ENCODE data around the gene UBQLN2. TPM values are rescaled to one million over a fixed set of nuclear protein-coding genes. Genes with fewer than 3 reads are reported as not detected.
"Not testable (repeated sequence)": the region's sequence is repeated elsewhere in the genome, so short reads cannot be mapped to it uniquely, and the experiment has no call there.

The UBQLN2 gene
- polyA plus RNA-seq, result 10 to 100 TPM in 2 of 4 donors, 1 to 10 TPM in 2; 7.4 to 30.7 (median 10.7) TPM
- long read RNA-seq, donor 1, full-length matches to known transcripts, result 124 of 124 reads
- long read RNA-seq, donor 1, partial matches to known transcripts, result 0 of 124 reads
- long read RNA-seq, donor 1, other reads (novel, unspliced or antisense), result 0 of 124 reads
- long read RNA-seq, donor 2, full-length matches to known transcripts, result 34 of 34 reads
- long read RNA-seq, donor 2, partial matches to known transcripts, result 0 of 34 reads
- long read RNA-seq, donor 2, other reads (novel, unspliced or antisense), result 0 of 34 reads
- long read RNA-seq, donor 3, full-length matches to known transcripts, result 75 of 75 reads
- long read RNA-seq, donor 3, partial matches to known transcripts, result 0 of 75 reads
- long read RNA-seq, donor 3, other reads (novel, unspliced or antisense), result 0 of 75 reads
- long read RNA-seq, donor 4, full-length matches to known transcripts, result 1 of 1 reads
- long read RNA-seq, donor 4, partial matches to known transcripts, result 0 of 1 reads
- long read RNA-seq, donor 4, other reads (novel, unspliced or antisense), result 0 of 1 reads
- long read RNA-seq, donor 5, full-length matches to known transcripts, result 25 of 25 reads
- long read RNA-seq, donor 5, partial matches to known transcripts, result 0 of 25 reads
- long read RNA-seq, donor 5, other reads (novel, unspliced or antisense), result 0 of 25 reads
- long read RNA-seq, donor 6, full-length matches to known transcripts, result 40 of 40 reads
- long read RNA-seq, donor 6, partial matches to known transcripts, result 0 of 40 reads
- long read RNA-seq, donor 6, other reads (novel, unspliced or antisense), result 0 of 40 reads
- long read RNA-seq, donor 7, full-length matches to known transcripts, result 125 of 125 reads
- long read RNA-seq, donor 7, partial matches to known transcripts, result 0 of 125 reads
- long read RNA-seq, donor 7, other reads (novel, unspliced or antisense), result 0 of 125 reads
- long read RNA-seq, donor 8, full-length matches to known transcripts, result 6 of 6 reads
- long read RNA-seq, donor 8, partial matches to known transcripts, result 0 of 6 reads
- long read RNA-seq, donor 8, other reads (novel, unspliced or antisense), result 0 of 6 reads
- long read RNA-seq, donor 9, full-length matches to known transcripts, result 26 of 26 reads
- long read RNA-seq, donor 9, partial matches to known transcripts, result 0 of 26 reads
- long read RNA-seq, donor 9, other reads (novel, unspliced or antisense), result 0 of 26 reads
- long read RNA-seq, donor 10, full-length matches to known transcripts, result 78 of 78 reads
- long read RNA-seq, donor 10, partial matches to known transcripts, result 0 of 78 reads
- long read RNA-seq, donor 10, other reads (novel, unspliced or antisense), result 0 of 78 reads

- Histone ChIP-seq H3K36me3 (ENCODE audit: control insufficient read depth in 3 of 3, insufficient read depth in 2 of 3, low read depth in 1 of 3, low read length in 3 of 3) (peaks cover 0 to 6% (median 0%) of the 10 kb centered on the region in 3 donors), H3K9me3 (ENCODE audit: control insufficient read depth in 2 of 2, insufficient read depth in 1 of 2, low read depth in 1 of 2, low read length in 1 of 2) (no peaks in the 10 kb centered on the region), H3K27ac (ENCODE audit: low read depth in 1 of 3, low read length in 2 of 3) (peak within 1 kb of the TSS; percentile 89 to 100 (median 97)), H3K27me3 (ENCODE audit: control insufficient read depth in 3 of 3, insufficient read depth in 3 of 3, low read length in 3 of 3) (no peaks in the 10 kb centered on the region), H3K4me3 (ENCODE audit: low read depth in 1 of 3, low read length in 3 of 3) (peak within 1 kb of the TSS; percentile 69 to 84 (median 70)), H3K4me1 (ENCODE audit: control insufficient read depth in 3 of 3, insufficient read depth in 2 of 3, low read depth in 1 of 3, low read length in 2 of 3) (no peaks in the 10 kb centered on the region)
- FAIRE-seq (no peak), DNase-seq (peak; percentile 75 to 86)
- 0 to 26% (median 4%) methylated on average over 46 to 70 of the region's 70 CpGs for WGBS, 3 donors
These were observed at the start of gene UBQLN2 for GRCh38 chrX:56563231-56564161. TSS of gene UBQLN2 (plus strand) at chrX:56563627. CDS start at chrX:56563874, 247 bp downstream.

GRCh38 chrX:56519642-56520041 is 43.8 kb upstream of the UBQLN2 start:
- no peak for DNase-seq
- Histone ChIP-seq H3K9me3 (ENCODE audit: control insufficient read depth in 2 of 2, insufficient read depth in 1 of 2, low read depth in 1 of 2, low read length in 1 of 2) (no peaks in the 10 kb centered on the region), H3K4me3 (ENCODE audit: low read depth in 1 of 3, low read length in 3 of 3) (no peak overlapping the region), H3K27me3 (ENCODE audit: control insufficient read depth in 3 of 3, insufficient read depth in 3 of 3, low read length in 3 of 3) (no peaks in the 10 kb centered on the region), H3K4me1 (ENCODE audit: control insufficient read depth in 3 of 3, insufficient read depth in 2 of 3, low read depth in 1 of 3, low read length in 2 of 3) (no peaks in the 10 kb centered on the region), H3K27ac (ENCODE audit: low read depth in 1 of 3, low read length in 2 of 3) (no peak overlapping the region), H3K36me3 (ENCODE audit: control insufficient read depth in 3 of 3, insufficient read depth in 2 of 3, low read depth in 1 of 3, low read length in 3 of 3) (no peaks in the 10 kb centered on the region)
- no peak for FAIRE-seq
- 46 to 58% (median 55%) methylated on average over 2 of the region's 2 CpGs for WGBS, 3 donors

- DNase-seq, result peak in 1 of 2 donors; percentile 11
- not testable (repeated sequence) for H3K4me3 ChIP-seq (ENCODE audit: low read depth in 1 of 3, low read length in 3 of 3); FAIRE-seq; H3K36me3 ChIP-seq (ENCODE audit: control insufficient read depth in 3 of 3, insufficient read depth in 2 of 3, low read depth in 1 of 3, low read length in 3 of 3); H3K9me3 ChIP-seq (ENCODE audit: control insufficient read depth in 2 of 2, insufficient read depth in 1 of 2, low read depth in 1 of 2, low read length in 1 of 2); H3K4me1 ChIP-seq (ENCODE audit: control insufficient read depth in 3 of 3, insufficient read depth in 2 of 3, low read depth in 1 of 3, low read length in 2 of 3); H3K27me3 ChIP-seq (ENCODE audit: control insufficient read depth in 3 of 3, insufficient read depth in 3 of 3, low read length in 3 of 3); H3K27ac ChIP-seq (ENCODE audit: low read depth in 1 of 3, low read length in 2 of 3)
- 20 to 56% (median 37%) methylated on average over 2 of the region's 2 CpGs for WGBS, 3 donors
These were observed 33.9 kb upstream of the UBQLN2 start for GRCh38 chrX:56529482-56530007.

GRCh38 chrX:56530011-56530410 is 33.4 kb upstream of the UBQLN2 start:
- DNase-seq (peak in 1 of 2 donors; percentile 2), FAIRE-seq (no peak)
- H3K36me3 ChIP-seq (ENCODE audit: control insufficient read depth in 3 of 3, insufficient read depth in 2 of 3, low read depth in 1 of 3, low read length in 3 of 3), result no peaks in the 10 kb centered on the region
- no peak overlapping the region for H3K27ac ChIP-seq (ENCODE audit: low read depth in 1 of 3, low read length in 2 of 3)
- no peaks in the 10 kb centered on the region for H3K27me3 ChIP-seq (ENCODE audit: control insufficient read depth in 3 of 3, insufficient read depth in 3 of 3, low read length in 3 of 3)
- H3K4me3 ChIP-seq (ENCODE audit: low read depth in 1 of 3, low read length in 3 of 3), result no peak overlapping the region
- H3K9me3 ChIP-seq (ENCODE audit: control insufficient read depth in 2 of 2, insufficient read depth in 1 of 2, low read depth in 1 of 2, low read length in 1 of 2), result no peaks in the 10 kb centered on the region
- WGBS, 3 donors, result 19 to 55% (median 20%) methylated on average over 1 of the region's 1 CpG
- H3K4me1 ChIP-seq (ENCODE audit: control insufficient read depth in 3 of 3, insufficient read depth in 2 of 3, low read depth in 1 of 3, low read length in 2 of 3), result no peaks in the 10 kb centered on the region

GRCh38 chrX:56550667-56551066 is 12.8 kb upstream of the UBQLN2 start:
- Histone ChIP-seq H3K27me3 (ENCODE audit: control insufficient read depth in 3 of 3, insufficient read depth in 3 of 3, low read length in 3 of 3) (no peaks in the 10 kb centered on the region), H3K36me3 (ENCODE audit: control insufficient read depth in 3 of 3, insufficient read depth in 2 of 3, low read depth in 1 of 3, low read length in 3 of 3) (no peaks in the 10 kb centered on the region), H3K27ac (ENCODE audit: low read depth in 1 of 3, low read length in 2 of 3) (no peak overlapping the region), H3K9me3 (ENCODE audit: control insufficient read depth in 2 of 2, insufficient read depth in 1 of 2, low read depth in 1 of 2, low read length in 1 of 2) (peaks cover 0 to 4% of the 10 kb centered on the region in 2 donors), H3K4me3 (ENCODE audit: low read depth in 1 of 3, low read length in 3 of 3) (no peak overlapping the region), H3K4me1 (ENCODE audit: control insufficient read depth in 3 of 3, insufficient read depth in 2 of 3, low read depth in 1 of 3, low read length in 2 of 3) (no peaks in the 10 kb centered on the region)
- FAIRE-seq, result no peak
- 56 to 87% (median 80%) methylated on average over 1 of the region's 1 CpG for WGBS, 3 donors
- DNase-seq, result no peak

GRCh38 chrX:56554870-56555269 is 8.6 kb upstream of the UBQLN2 start:
- FAIRE-seq, result no peak
- DNase-seq, result peak; percentile 24 to 30
- no peak overlapping the region for H3K27ac ChIP-seq (ENCODE audit: low read depth in 1 of 3, low read length in 2 of 3)

GRCh38 chrX:56557376-56557929 is 6.0 kb upstream of the UBQLN2 start:
- FAIRE-seq (peak; percentile 10), DNase-seq (no peak)
- 81 to 95% (median 93%) methylated on average over 2 of the region's 2 CpGs for WGBS, 3 donors
- Histone ChIP-seq H3K27ac (ENCODE audit: low read depth in 1 of 3, low read length in 2 of 3) (no peak overlapping the region), H3K36me3 (ENCODE audit: control insufficient read depth in 3 of 3, insufficient read depth in 2 of 3, low read depth in 1 of 3, low read length in 3 of 3) (no peaks in the 10 kb centered on the region), H3K4me3 (ENCODE audit: low read depth in 1 of 3, low read length in 3 of 3) (no peak overlapping the region), H3K9me3 (ENCODE audit: control insufficient read depth in 2 of 2, insufficient read depth in 1 of 2, low read depth in 1 of 2, low read length in 1 of 2) (no peaks in the 10 kb centered on the region), H3K4me1 (ENCODE audit: control insufficient read depth in 3 of 3, insufficient read depth in 2 of 3, low read depth in 1 of 3, low read length in 2 of 3) (no peaks in the 10 kb centered on the region), H3K27me3 (ENCODE audit: control insufficient read depth in 3 of 3, insufficient read depth in 3 of 3, low read length in 3 of 3) (no peaks in the 10 kb centered on the region)

More at GRCh38 chrX:56554870-56555269, 8.6 kb upstream of the UBQLN2 start:
- WGBS, 3 donors, result 33 to 74% (median 55%) methylated on average over 4 of the region's 4 CpGs
- H3K9me3 ChIP-seq (ENCODE audit: control insufficient read depth in 2 of 2, insufficient read depth in 1 of 2, low read depth in 1 of 2, low read length in 1 of 2), result no peaks in the 10 kb centered on the region
- no peaks in the 10 kb centered on the region for H3K36me3 ChIP-seq (ENCODE audit: control insufficient read depth in 3 of 3, insufficient read depth in 2 of 3, low read depth in 1 of 3, low read length in 3 of 3)
- no peaks in the 10 kb centered on the region for H3K4me1 ChIP-seq (ENCODE audit: control insufficient read depth in 3 of 3, insufficient read depth in 2 of 3, low read depth in 1 of 3, low read length in 2 of 3)
- H3K27me3 ChIP-seq (ENCODE audit: control insufficient read depth in 3 of 3, insufficient read depth in 3 of 3, low read length in 3 of 3), result no peaks in the 10 kb centered on the region
- no peak overlapping the region for H3K4me3 ChIP-seq (ENCODE audit: low read depth in 1 of 3, low read length in 3 of 3)
